ENCODE data around the gene SBF2. TPM values are rescaled to one million over a fixed set of nuclear protein-coding genes. Genes with fewer than 3 reads are reported as not detected.

Gene SBF2
- total and polyA plus RNA-seq, 2 donors (not counting 3 experiments of a cell fraction or from before 2014, with no cell fraction given): 15.4 to 42.4 TPM

GRCh38 chr11:9735236-9735635, 558.8 kb downstream of the SBF2 start:
- CTCF ChIA-PET: interaction anchor here (1.4 to 3.8 kb wide), 2 partner anchors 9 to 12 kb away, joined by 3 to 22 read pairs; no protein-coding TSS in a partner anchor
- dilution Hi-C loops (cut with MboI; ENCODE audit: extremely low pct_ligation_motif_present, low sequenced_read_pairs) (loop anchor here (25.0 kb wide), 1 partner anchor 123 kb away; no protein-coding TSS in a partner anchor), intact Hi-C loops (cut with micrococcal nuclease) (no loop called here)
- Histone ChIP-seq H2AFZ (ENCODE audit: low read depth, low read length) (no peak overlapping the region), H3K4me3 (replicated peaks in 1 of 3; ENCODE audit: insufficient read depth in 1 of 3, low read depth in 1 of 3, low read length in 3 of 3) (no peak overlapping the region), H3K9me1 (replicated peaks; ENCODE audit: control insufficient read depth, extremely low read depth, insufficient read depth, low read length) (no peaks in the 10 kb centered on the region), H3K27ac (ENCODE audit: insufficient read depth, low read depth, low read length) (no peak overlapping the region), H3K36me3 (ENCODE audit: control insufficient read depth in 2 of 2, extremely low read depth in 1 of 2, insufficient read depth in 2 of 2, low read length in 2 of 2) (peaks cover 30 to 33% of the 10 kb centered on the region in 2 experiments), H3K9me3 (replicated peaks; ENCODE audit: control insufficient read depth, insufficient read depth, low read length) (no peaks in the 10 kb centered on the region), H3K4me2 (ENCODE audit: insufficient read depth, low read length) (no peak overlapping the region), H4K20me1 (replicated peaks; ENCODE audit: control insufficient read depth, extremely low read depth, insufficient read depth, low read length) (no peaks in the 10 kb centered on the region), H3K4me1 (ENCODE audit: control insufficient read depth, extremely low read depth, insufficient read depth, low read length) (no peaks in the 10 kb centered on the region), H3K27me3 (ENCODE audit: control insufficient read depth in 2 of 2, insufficient read depth in 2 of 2, low read length in 2 of 2) (no peaks in the 10 kb centered on the region), H3K9ac (replicated peaks; ENCODE audit: extremely low read depth, insufficient read depth, low read length) (no peak overlapping the region), H3K79me2 (ENCODE audit: control insufficient read depth, insufficient read depth, low read length) (peaks cover 43% of the 10 kb centered on the region)
- FAIRE-seq (no peak), DNase-seq (ENCODE audit: low read depth, low spot score) (no peak)
- POLR2A ChIA-PET: no interaction called here
- TF ChIP-seq JUN (IDR thresholded peaks at IDR 0.05; ENCODE audit: borderline replicate concordance, insufficient read depth, insufficient read length, low read depth) (no peak), MAX (IDR thresholded peaks at IDR 0.05; ENCODE audit: insufficient read depth, insufficient read length) (no peak), POLR2A (IDR thresholded peaks at IDR 0.05; ENCODE audit: low read depth, low read length) (no peak), GATA2 (IDR thresholded peaks at IDR 0.05; ENCODE audit: insufficient read depth, insufficient read length, low read depth, low read length) (no peak), EZH2 (IDR thresholded peaks at IDR 0.05; ENCODE audit: borderline replicate concordance, low read depth, low read length, severe bottlenecking) (no peak), FOS (IDR thresholded peaks at IDR 0.05; ENCODE audit: borderline replicate concordance, insufficient read depth, low read length) (no peak), MYC (IDR thresholded peaks at IDR 0.05; ENCODE audit: low read depth, low read length) (no peak), CTCF (IDR thresholded peaks at IDR 0.05; ENCODE audit: extremely low read depth in 1 of 2, insufficient read depth in 1 of 2, low read depth in 1 of 2, low read length in 2 of 2) (no peak), POLR2AphosphoS5 (IDR thresholded peaks at IDR 0.05; ENCODE audit: insufficient read depth, low read depth, low read length) (no peak)
- BruUV-seq (replicated peaks): no TSS peak
